ENCODE data around the gene KAT7. TPM values are rescaled to one million over a fixed set of nuclear protein-coding genes. Genes with fewer than 3 reads are reported as not detected.

Gene KAT7
- total RNA-seq, 1 experiment from 2014 or later: 25.4 TPM

DNA sequence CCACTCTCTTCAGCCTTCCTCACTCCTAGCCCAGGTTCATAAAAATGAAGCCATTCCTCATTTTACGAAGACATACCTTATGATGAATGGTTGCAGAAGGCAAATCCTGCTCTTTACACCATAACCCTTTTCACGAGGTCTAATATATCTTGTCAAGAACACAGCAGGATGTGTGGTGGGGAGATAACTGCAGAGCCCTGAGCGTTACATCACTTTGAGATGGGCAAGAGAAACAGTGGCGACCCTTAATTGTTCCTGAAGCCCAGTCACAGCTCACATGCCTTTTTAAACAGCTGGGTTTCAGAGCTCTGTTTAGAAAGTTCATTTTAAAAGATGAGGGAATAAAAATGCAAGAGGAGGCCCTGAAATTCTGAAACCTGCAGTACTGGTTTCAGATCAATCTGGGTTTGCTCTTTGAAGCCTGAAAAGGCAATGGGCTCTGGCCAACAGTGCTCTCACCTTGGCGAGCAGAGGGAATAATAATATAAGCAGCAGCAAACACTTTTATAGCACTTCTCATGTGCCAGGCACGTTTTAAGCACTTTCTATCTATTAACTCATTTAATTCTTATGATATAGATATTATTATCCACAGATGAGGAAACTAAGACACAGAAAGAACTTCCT lies 27.4 kb upstream of the KAT7 start:
- no peak for DNase-seq (ENCODE audit: low spot score)

DNA sequence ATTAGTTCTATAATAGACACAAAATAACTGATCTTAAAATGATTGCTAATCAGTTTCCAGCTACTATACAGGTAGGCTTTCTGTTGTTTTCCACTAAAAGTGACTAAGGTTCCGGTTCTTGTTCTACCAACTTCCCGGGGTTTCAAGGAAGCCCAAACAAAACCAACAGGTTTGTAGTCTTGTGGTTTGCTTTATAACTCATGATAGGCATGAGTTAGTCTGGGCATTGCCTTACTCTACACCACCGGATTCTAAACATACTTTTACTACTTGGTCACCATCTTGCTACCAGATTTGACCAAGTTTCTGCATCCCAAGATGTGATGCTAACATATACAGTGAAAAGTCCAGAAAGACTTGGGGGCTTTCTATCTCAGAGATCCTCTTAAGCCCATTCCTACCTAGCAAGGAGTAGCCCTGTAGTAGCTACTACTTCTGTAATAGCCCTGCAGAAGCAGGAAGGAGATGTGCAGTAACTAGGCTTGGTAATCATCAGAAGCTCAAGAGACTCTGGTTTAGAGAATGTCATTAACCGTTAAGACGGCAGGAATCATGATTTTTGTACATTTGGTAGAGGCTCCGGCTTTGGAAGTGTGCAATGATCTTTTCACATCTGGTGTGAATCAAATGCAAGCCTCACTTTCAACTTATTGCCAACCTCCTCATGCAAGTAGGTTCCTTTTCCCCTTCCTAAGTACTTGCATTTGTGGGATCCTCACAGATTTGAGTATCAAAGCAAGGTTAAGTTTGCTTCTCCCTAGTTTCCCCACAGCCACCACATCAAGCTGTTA lies 26.1 kb upstream of the KAT7 start:
- DNase-seq (ENCODE audit: low spot score): no peak

DNA sequence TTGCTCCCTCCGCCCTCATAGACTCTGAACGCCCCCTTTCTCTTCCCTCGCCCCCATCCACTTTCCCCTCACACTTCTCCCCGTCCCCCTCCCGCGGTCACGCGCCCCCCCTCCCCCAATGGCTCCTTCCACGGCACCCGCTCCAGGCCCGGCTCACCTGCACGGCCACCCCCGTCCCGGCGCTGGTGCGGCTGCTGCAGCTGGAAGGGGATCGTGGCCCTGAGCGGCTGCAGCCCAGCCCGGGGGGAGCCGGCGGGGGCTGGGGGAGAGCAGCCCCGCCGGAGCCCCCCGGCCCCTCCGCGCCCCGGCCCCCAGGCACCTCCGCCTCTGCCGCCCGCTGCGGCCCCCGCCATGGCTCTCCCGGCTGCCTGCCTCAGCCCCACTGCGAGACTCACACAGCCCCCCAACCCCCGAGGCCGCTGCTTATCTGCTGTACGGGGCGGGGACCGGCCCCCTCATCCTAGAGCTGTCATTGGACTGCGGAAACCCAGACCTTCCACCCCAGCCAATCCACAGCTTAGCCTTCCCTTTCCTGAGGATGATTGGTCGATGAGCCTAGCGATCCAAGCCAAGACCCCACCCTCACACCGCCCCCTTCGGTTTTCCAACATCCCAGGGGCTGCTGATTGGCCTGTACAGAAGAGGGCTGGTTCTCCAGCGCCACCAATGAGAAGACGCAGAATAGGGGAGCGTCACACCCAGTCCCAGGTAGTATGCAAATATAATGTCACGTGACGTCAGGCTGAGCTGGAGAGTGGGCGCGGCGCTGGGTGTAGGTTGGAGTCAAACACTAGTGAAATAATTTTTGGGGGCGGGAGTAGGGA lies 24.5 kb upstream of the KAT7 start, which contains the start of gene FAM117A:
FAM117A (minus strand) TSS at position 397 of the 824 bp plus-strand sequence; CDS start at position 353, 44 bp downstream.
- DNase-seq (ENCODE audit: low spot score): peak; percentile 79

DNA sequence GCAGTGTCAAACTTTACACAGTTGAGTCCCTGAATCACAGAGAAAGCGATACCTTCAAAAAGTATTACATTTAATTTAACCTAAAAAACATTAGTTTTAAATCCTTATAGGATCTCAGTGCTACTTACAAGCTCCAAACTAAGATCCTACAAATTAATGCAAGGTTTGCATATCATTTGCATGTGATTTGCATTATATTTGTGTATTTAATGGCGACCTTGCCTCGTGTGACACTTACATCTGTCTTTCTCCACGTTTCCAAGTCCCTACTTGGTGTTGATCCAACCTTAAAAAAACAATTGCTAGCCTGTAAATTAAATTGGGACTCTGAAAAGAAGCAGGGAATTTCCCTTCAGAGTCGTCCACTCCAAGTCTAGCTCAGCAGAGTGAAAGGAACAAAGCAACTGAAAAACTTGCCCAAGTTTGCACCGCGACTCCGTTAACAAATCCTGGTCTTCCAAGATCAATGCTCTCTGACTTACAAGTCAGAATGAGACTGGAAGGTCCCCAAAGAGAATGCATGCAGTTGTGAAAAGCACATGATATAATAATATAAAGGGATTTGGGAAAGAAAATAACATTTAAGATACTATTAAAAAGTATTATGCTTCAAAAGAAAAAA lies 23.8 kb upstream of the KAT7 start:
- DNase-seq (ENCODE audit: low spot score): no peak

DNA sequence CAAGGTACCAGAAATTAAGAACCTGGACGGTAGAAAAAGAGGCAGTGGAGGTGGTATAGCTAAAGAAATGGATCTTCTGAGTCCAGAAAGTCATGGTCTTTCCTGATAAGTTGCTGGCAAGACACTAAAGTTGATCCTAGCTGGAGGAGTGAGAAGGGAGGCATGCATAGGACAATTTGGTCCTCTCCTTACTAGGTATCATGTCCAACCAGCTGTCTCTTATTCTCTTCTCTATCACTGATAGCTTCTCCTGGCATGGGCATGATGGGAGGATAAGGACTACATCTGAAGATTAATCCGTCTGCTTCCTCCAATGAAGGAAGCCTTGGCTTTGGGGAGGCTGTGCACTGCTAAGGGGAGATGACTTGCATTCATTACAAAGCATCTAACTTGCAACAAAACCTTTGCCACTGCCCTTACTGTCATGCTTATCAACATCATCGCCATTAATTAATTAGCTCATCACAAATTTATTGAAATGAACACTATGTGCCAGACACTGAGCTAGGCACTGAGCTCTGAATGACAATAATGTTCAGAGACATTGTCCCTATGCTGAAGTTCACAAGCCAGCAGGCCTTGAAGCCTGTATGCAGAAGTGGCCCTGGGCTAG lies 21.5 kb upstream of the KAT7 start:
- DNase-seq (ENCODE audit: low spot score): no peak

DNA sequence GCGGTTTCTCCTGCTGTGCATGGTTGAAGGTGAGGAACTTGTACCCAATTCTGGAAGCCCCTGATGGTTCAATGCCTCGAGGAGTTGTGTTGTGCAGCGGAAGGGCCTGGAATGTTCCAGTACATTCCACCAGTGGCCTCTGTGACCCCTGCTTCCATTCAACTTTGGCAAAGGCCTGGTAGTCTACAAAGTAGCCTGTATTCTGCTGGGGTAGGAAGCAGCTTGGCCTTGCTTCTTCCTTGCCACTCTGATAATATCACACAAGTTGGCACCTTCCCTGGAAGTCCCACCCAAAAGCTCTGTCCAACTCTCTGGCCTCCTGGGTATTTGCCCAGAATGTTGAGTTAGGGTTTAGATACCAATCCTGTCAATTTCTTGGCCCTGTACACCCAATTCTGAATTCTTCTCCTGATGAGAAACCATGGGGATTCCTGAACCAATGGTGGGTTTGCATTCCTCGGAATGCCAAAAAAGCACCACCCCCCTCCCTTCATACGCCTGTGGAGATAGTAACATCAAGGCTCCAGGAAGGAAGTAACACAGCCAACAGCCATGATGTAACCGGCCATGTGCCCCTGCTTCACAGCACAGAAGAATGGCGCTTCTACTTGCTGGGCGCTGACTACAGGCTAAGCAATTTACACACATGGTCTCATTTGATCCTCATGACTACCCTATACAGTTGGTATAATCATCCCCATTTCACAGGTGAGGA lies 12.8 kb upstream of the KAT7 start:
- DNase-seq (ENCODE audit: low spot score): no peak

DNA sequence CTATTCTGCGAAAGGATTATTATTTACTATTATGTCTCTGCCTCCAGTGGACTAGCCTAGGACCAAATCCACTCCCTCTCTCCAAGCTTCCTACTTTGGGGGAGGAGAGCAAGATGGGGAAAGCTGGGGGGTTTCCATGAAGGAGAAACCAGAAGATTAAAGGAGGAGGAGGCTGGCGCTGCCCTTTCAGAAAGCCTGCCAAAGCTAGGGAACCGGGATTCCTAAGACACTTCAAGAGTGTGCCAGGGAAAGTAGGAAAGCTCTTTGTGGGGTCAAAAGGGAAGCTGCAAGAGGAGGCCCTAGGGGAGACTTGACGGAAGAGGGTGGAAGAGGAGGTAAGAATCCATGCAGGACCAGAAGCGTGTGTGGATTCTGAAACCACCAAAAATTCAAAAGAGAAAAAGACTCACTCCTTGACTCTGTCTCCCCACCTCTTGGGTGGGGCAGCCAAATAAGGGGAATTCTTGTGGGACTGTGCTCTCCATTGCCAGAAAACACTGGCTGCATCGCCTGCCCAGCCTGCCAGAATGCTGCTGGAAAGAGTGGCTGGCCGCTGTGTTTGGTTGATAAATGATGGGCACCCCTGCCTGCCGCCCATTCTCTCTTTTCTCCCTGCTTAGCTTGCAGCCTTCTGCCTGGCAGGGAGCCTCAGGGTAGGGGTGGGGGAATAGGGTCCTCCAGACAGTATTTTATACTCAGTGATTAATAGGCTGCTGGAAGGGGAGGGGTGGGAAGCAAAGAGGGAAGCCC lies 11.8 kb upstream of the KAT7 start:
- no peak for DNase-seq (ENCODE audit: low spot score)

DNA sequence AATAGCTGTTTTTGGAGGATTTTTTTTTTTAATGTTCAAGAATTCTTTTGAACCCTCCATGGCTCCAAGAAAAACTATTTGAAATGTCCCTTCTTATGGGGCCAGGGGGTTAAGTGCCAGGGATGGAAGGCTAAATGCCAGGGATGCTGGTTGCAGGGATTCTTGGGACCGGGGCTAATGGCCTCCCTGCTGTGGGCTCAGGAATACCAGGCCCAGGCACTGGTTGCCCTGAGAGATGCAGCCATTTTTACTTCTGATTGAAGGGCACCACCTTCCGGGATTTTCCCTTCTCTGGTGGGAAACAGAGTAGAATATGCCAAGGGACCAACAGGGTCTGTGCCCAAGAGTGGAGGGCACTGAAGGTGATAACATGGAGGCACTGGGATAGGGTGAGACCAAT lies 10.9 kb upstream of the KAT7 start:
- no peak for DNase-seq (ENCODE audit: low spot score)

DNA sequence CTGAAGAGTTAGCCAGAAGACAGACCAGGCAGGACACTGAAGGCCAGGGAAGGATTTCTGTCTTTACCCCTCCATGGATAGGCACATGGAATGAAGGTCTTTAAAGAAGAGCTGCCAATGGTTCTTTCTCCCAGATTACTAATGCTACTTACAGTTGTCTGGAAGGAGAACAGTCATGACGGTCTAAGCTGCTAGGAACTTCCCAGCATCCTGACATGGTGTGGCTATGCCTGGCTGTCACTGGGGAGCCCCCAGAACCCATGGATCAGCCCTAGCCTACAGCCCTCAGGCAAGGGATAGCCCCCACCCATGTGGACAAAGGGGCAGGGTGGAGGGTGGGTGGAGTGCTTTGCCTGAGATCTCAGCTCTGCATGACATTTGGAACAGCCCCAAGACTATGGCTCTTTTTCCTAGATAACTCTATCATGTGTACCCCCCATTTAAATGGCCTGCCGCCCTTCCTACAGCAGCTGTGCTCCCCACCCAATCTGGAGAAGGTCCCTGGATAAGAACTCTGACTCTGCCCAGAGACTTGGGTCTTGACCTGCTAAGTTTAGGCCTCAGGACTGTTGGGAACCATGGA lies 9.2 kb upstream of the KAT7 start:
- DNase-seq (ENCODE audit: low spot score): no peak

DNA sequence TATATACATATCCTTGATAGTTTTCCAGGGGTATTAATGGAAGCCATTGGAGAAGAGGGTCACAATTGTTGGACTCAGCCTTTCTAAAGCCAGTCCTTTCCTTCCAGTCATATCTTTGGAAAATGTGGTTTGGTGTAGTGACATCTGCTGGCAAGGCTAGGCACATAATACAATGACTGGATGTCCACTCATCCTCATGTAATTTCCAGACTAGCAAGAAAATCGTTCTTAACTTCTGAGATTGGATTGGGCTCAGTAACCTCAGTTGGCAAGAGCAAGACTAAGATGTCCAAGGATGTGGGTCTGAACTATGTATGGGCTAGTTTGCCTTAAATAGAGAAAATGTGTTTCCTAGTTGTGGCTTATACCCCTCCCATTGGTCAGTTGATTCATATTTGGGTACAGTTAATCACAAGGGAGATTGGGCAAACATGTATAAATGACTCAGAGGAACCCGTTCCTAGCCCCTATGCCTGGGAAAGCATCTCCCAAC lies 8.7 kb upstream of the KAT7 start:
- peak; percentile 38 for DNase-seq (ENCODE audit: low spot score)

DNA sequence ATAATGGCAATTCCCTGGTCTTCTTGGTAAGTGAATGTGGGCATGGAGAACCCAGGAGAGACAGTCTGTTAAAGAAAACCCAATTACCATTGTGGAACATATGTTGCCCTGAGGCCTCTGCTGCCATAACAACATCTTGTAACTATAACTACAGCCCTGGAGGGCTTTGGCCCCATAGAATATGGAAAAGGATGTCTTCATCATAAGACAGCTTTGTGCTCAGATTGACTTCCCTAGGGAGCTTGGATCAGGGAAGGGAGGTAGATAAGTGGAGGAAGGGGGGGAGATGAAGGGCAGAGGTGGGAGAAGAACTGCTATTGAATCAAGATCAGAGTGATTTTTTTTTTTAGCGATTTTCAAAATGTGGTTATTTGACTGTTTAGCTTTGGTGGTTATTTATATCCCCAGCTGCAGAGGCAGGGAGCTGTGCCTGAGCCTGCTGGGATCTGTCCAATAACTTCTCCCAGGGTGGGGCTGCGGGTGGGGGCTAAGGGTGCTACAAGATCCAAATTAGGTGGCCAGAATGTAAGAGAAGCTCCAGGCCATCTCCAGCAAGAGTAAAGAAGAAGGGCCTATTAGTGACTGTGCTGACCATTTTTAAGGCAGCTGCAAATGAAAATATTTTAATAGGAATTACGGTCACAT lies 5.3 kb upstream of the KAT7 start:
- DNase-seq (ENCODE audit: low spot score): no peak

DNA sequence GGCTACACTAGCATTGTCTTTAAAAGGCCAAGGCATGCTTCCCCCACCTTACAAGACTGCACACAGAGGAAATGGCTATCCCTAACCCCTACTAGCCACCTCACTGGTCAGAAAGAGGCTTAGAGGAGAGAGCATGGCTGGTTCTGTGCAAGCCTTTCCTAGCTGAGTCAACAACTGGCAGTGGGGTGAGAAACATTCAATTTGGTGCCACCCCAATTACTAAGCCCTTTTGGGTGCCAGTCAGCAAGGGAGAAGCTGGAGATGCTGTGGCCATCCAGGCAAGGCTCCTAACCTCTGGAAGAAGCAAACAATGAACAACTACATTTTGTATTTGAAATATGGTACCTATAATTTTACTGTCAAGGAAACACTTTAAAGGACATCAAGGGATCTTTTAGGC lies 4.7 kb upstream of the KAT7 start:
- DNase-seq (ENCODE audit: low spot score): no peak

DNA sequence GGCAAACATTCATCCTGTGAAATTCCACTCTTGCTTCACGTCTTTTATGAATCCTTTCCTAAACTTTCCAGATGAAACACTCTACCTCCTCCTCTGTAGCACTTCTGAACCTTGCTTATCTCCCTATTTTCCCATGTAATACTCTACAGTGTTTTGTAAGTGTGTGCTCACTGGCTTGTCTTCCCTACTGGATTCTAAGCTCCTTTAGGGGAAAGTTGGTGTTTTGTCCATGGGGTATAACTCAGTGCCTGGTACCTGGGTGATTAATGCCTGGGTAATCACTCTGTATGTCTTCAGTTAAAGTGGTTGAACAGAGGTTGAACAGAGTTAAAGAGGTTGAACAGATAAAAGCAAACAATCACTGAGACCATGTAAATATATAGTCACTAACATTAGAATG lies 3.8 kb upstream of the KAT7 start:
- no peak for DNase-seq (ENCODE audit: low spot score)

DNA sequence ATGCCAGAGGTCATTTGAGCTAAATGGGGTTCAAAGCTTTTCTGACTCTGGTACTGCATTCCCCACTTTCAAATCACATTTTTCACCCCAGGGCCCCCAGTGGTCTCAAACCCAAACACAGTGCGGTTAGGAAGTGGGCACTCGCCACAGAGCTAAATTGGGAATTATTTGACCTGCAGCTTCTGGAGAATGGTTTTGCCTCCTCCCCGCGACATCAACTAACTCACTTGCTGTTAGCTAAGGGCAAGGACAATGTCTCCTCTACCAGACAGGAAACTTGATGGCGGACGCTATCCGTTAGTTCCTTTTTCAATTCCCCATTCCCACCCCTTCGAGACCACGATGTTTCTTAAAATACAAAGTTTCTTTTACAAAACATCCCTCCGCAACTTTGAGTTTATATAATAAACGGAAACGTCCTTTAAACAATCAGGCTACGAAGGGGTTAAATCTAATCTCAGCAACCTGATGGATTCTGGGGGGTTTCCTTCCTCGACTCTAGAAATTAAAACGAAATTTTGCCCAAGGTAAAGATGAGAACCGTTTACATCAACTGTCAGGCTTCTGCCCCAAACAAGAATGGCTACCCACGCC lies 500 bp upstream of the KAT7 start:
- DNase-seq (ENCODE audit: low spot score): no peak

DNA sequence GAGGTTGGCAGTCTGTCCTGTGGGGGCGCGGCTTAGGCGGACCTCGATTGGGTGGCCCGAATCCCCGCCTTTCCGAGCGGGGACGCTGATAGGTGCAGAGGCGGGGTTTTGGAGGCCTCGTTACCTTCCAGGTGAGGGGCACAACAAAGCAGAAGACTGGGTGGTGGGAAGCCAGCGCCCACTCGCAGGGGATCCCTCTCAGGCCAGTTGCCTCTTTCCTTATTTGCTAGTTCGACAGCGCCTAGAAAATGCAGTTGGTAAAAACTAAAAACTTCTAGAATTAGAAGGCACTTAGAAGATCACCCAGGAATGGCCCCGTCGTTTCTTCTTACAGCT lies 730 bp downstream of the KAT7 start:
- DNase-seq (ENCODE audit: low spot score): no peak

DNA sequence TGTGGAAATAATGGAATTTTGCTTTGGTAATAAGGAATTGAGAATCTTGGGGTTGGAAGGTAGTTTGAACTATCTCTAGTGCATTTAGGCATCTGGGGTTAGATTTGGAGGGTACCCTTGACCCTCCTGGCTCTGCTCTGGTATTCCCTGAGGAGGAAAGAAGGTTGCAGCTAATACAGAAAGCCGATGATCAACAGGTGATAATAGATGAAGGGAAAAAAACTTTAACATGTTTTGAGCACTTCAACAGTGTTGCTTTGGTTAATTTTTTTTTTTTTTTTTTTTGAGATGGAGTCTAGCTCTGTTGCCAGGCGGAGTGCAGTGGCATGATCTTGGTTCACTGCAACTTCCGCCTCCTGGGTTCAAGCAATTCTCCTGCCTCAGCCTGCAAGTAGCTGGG lies 4.8 kb downstream of the KAT7 start:
- no peak for DNase-seq (ENCODE audit: low spot score)

DNA sequence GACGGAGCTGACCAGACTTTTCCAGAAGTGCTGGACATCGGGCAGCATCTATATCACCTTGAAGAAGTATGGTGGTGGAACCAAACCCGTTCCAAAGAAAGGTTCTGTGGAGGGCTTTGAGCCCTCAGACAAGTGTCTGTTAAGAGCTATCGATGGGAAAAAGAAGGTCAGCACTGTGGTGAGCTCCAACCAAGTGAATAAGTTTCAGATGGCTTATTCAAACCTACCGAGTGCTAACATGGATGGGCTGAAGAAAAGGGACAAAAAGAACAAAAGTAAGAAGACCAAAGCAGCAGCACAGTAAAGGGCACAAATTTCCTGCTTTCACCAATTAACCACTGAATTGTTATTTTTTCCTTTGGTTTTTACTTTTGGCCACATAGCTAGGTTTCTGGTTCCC lies 6.9 kb downstream of the KAT7 start:
- no peak for DNase-seq (ENCODE audit: low spot score)

DNA sequence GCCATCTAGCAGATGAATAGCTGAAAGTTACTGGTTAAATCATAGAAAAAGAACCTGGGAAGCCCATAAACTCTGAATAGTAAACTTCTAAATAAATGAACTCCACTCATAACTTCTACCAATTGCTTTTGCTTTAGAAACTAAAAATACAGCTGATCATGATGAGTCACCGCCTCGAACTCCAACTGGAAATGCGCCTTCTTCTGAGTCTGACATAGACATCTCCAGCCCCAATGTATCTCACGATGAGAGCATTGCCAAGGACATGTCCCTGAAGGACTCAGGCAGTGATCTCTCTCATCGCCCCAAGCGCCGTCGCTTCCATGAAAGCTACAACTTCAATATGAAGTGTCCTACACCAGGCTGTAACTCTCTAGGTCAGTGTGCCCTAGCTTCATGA lies 9.7 kb downstream of the KAT7 start:
- DNase-seq (ENCODE audit: low spot score): no peak

DNA sequence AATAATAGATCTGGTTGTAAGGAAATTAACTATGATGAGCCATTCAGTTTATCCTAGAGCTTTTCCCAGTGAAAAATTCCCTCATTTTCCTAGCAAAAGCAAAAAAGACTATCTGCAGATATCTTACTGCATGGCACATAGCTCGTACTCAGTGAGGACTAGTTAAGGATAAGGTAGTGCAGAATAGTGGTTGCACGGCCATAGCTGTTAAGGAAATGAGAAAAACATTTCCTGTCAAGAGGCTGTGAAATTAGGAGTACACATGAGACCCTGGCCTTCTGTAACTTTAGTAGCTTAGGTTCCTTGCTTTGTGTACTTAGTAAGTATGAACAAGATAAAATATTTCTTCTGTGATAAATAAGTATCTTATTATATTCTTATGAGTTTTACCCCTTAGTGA lies 10.3 kb downstream of the KAT7 start:
- DNase-seq (ENCODE audit: low spot score): no peak

All from HT-29 (cell line).